Activated naive CD4-positive, alpha-beta T cell (primary cell): ENCODE results near the gene NPIPA3.
"Not testable (repeated sequence)": the region's sequence is repeated elsewhere in the genome, so short reads cannot be mapped to it uniquely, and the experiment has no call there.

Source experiments
- DNase-seq, 4 experiments: peaks; one replicate each; lab custom pipeline; 2025; lab: John Stamatoyannopoulos, UW

Gene NPIPA3

DNA sequence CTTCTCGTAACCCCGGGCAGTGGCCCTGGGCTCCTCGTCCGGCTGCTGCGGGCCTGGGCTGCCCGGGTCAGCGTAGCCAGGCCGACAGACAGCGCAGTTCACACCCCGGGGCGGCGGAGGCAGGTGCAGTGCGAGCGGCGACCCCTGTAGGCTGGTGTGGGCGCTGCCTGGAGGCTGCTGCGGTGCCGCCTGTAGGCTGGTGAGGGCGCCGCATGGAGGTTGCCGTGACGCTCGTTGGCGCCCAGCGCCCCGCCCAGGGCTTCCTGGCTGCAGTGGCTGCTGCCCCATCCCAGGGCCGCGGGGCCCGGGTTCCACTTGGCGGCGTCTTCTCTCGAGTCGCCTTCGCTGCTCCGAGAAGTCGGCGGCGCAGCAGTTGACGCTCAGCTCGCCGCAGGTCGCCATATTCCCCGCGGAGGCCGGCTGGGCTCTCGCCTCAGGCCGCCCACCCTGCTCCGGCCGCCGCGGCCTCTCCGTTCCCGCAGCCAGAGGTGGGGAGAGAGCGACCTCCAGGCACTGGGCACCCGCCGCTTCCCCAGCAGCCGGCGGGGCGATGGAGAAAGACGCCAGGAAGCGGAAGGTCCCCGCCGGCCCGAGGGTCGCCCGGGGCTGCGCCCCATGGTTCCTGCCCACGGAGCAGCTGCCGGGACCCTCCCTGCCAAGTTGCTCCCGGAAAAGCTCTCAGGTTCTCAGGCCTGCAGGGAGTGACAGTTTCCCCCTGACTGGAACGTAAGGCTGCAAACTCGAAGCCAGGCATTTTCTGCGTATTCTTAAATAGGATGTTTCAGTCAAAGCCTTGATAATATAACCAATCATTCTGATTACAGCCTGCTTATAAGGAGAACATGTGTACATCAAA is at the start of gene NPIPA3:
TSS of gene NPIPA3 (plus strand) at position 256 of the 856 bp plus-strand sequence. CDS start 5,533 bp downstream, outside the sequence.
- DNase-seq = not testable (repeated sequence)

DNA sequence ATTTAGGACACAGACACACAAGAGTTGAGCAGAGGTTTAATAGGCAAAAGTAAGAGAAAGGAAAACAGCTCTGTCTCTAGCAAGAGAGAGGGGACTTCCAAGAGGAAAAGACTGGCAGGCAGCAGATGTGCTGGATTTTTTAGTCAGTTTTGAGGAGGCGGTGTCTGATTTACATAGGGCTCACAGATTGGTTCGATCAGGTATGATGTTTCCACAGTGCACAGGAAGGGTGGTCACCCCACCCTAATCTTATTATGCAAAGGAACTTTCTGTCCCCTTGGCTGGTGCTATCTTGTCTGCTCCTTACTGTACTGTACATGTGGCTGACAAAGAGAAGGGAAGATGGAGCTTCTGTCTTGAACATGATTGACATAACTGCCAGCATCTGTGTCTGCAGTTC is 45.1 kb upstream of the NPIPA3 start:
- no peak for DNase-seq

DNA sequence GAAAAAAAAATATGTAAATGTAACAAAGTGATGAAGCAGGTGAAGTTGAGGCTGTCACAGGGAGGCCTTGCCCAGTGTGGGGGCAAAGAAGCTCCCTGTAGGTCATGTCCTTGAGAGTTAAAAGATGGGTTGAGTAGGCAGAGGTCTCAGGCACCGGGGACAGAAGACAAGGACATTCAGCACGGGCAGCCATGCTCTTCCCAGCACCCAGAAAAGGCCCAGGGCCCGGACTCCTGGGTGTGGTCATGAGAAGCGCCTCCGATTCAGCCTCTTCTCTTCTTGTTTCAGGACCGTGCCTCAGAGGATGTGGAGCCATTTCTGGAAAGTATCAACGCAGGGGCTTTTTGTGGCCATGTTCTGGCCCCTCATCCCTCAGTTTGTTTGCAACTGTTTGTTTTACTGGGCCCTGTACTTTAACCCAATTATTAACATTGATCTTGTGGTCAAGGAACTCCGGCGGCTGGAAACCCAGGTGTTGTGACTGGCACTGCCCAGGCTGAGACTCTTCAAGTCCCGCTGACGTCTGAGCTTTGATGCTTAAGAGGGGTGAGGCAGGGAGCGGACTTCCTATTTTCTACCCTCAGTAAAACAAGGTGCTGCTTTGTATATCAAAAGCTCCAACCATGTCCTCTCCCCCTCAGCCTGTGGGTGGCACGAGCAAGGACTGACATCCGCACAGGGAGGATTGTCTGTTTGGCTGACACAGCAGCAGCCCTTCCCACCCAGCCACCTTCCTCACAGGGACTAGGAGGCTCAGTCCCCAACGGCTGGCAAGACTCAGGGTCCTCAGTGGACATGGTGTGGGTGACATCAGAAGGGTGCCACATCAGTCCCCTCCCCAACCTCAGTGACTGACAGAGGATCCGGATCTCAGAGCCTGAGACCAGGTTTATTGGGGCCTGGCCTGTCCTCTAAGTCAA is 35.6 kb upstream of the NPIPA3 start:
- no peak for DNase-seq

DNA sequence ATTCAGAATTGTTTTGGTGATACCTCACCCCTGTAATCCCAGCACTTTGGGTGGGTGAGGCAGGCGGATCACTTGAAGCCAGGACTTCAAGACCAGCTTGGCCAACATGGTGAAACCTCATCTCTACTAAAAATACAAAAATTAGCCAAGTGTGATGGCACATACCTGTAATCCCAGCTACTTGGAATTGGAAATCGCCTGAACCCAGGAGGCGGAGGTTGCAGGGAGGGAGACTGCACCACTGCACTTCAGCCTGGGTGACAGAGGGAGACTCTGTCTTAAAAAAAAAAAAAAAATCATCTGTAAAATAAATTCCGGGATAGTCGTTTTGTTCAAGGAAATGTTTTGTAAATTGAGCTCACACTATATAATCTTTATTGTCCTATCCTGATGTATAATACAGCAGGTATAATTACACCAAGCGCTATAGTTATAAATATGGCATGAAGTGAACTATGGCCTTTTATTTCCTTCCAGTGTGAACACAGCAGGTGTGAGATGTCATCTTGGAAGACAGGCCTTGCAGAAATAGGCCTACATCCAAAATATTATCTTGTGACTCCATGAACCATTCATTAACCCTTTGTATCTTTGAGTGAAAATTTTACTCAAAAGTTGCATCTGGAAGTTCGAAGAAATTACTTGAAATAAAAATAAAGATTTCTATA is 34.5 kb upstream of the NPIPA3 start:
- no peak for DNase-seq

DNA sequence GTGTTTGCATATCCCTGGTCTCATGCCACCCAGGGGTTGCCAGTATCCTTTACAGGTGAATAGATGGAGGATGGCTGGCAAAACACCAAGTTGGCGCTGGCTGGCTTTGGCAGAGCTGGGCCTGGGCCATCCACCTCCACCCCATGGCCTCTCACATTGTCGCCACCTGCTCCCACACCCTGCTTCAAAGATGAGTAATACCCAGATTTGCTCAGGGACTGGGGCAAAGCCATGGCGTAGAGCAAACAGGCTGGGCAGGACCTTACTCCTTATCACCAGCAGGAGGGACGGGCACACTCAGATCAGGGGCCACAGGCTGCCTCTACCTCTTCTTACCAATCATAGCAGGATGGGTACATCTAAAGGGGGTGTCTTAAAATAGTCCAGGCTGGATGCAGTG is 33.4 kb upstream of the NPIPA3 start:
- no peak for DNase-seq

DNA sequence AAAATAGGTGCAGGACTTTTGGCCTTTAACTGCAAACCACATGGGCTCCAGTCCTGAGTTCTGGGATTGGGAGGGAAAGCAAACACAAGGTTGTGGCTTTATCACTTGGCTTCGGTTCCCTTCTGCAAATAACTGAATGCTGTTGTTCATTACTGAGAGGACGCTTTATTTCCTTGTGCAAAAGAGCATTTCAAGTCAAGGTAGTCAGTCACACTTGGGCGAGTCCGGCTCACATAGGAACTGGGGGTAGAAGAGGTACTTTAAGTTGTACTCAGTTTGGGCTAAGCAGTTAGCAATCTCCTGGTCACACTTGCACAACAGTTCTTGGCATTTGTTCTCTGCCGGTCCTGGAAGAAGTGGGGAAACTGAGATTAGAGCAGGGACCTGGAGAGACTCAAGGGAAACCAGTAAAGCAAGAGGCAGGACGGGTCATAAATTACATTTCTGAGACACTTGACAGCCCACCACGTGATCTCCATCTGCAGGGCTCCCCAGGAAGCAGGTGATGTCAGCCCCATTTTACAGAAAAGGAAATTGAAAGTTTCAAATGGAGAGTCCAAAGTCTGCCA is 30.7 kb upstream of the NPIPA3 start:
- DNase-seq = no peak

DNA sequence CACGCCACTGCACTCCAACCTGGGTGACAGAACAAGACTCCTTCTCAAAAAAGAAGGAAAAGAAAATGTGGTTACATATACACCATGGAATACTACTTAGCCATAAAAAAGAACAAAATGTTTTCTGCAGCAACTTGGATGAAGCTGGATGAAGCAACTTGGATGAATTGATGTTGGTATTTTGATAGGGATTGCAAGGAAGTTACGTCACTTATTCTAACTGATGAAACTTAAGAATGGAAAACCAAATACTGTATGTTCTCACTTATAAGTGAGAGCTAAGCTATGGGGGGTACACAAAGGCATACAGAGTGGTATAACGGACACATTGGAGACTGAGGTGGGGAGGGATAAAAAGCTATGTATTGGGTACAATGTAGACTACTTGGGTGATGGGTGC is 26.6 kb upstream of the NPIPA3 start:
- DNase-seq = no peak

DNA sequence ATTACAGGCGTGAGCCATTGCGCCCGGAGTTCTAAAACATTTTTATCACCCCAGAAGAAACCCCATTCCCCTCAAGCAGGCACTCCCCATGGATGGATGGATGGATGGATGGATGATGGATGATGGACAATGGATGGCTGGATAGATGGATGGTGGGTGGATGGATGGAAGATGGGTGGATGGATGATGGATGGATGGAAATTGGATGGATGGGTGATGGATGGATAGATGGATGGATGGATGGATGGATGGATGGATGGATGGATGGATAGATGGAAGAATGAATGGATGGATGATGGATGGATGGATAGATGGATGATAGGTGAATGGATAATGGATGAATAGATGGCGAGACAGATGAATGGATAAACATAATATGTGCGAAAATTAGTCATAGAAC is 25.6 kb upstream of the NPIPA3 start:
- no peak for DNase-seq

DNA sequence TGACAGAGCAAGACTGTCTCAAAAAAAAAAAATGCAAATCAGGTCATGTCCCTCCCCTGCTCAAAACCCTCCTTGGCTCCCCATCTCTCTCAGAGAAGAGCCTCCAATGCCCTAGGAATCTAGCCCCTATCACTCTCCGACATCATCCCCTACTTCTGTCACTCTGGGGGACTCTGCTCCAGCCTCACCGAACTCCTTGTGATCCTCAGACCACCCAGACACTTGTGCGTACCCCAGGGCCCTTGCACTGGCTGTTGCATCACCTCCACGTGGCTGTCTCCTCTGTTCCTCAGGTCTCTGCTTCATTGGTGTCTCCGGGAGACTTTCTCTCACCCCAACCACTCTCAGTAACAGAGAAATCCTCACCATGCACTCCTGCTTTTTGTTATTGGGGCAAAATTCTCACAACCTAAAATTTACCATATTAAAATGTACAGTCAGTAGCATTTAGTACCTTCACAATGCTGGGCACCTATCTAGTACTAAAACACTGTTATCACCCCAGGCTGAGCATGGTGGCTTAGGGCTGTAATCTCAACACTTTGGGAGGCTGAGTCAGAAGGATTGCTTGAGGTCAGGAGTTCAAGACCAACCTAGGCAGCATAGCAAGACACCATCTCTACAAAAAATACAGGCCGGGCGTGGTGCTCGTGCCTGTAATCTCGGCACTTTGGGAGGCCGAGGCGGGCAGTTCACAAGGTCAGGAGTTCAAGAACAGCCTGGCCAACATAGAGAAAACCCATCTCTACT is 24.3 kb upstream of the NPIPA3 start:
- DNase-seq = no peak

DNA sequence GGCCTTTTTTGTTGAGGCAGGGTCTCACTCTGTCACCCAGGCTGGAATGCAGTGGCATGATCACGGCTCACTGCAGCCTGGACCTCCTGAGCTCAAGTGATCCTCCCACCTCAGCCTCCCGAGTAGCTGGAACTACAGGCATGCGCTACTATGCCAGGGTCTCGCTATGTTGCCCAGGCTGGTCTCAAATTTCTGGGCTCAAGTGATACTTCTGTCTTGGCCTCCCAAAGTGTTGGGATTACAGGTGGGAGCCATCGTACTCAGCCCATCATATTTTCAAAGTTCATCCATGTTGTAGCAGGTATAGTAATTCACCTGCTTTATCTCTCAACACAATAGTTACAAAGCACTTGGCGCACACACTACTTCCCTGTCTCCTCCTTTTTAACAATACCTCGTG is 22.8 kb upstream of the NPIPA3 start:
- not testable (repeated sequence) for DNase-seq

DNA sequence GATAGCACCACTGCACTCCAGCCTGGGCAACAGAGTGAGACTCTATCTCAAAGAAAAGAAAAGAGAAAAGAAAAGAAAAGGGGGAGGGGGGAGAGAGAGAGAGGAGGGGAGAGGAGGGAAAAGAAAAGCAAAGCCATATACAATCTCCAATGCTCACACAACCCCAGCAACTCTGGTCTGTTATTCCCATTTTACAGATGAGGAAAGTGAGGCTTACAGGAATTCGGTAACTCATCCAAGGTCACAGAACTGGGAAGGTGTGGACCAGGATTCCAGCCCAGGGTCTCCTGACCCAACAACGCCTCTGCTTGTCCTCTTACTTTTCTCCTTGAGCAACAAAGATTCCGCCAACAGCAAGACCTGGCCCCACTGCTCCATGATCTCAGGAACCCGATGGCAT is 22.1 kb upstream of the NPIPA3 start:
- DNase-seq = no peak

DNA sequence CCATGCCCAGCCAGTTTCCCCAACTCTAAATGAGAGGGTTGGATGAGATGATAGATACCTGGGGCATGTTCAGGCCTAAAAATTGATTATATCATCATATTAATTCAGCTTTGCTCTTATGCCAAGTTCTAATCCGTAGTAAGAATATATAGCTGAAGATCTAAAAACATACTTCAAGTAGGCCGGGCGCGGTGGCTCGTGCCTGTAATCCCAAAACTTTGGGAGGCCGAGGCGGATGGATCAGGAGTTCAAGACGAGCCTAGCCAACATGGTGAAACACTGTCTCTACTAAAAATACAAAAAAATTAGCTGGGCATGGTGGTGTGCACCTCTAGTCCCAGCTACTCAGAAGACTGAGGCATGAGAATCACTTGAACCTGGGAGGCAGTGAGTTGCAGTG is 21.1 kb upstream of the NPIPA3 start:
- no peak for DNase-seq

DNA sequence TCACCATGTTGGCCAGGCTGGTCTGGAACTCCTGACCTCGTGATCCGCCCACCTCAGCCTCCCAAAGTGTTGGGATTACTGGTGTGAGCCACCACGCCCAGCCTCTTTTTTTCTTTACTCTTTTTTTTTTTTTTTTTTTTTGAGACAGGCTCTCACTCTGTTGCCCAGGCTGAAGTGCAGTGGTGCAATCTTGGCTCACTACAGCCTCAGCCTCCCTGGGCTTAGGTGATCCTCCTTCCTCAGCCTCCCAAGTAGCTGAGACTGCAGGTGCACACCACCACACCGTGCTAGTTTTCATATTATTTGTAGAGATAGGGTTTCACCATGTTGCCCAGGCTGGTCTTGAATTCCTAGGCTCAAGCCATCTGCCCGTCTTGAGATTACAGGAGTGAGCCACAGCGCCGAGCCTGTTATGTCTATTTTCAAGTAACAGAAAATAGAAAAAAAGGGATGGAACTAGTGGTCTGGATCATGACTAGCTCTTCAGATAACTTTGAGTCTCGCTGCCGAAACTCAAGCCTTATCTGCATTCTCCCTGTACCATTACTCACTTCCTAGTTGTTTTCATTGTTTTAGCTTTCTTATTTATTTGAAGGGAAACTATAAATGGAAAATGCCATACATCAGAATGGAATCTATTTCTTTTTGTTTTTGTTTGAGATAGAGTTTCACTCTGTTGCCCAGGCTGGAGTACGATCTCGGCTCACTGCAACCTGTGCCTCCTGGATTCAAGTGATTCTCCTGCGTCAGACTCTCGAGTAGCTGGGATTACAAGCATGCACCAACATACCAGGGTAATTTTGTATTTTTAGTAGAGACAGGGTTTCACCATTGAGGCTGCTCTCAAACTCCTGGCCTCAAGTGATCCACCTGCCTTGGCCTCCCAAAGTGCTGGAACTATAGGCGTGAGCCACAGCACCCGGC is 17.1 kb upstream of the NPIPA3 start:
- not testable (repeated sequence) for DNase-seq

DNA sequence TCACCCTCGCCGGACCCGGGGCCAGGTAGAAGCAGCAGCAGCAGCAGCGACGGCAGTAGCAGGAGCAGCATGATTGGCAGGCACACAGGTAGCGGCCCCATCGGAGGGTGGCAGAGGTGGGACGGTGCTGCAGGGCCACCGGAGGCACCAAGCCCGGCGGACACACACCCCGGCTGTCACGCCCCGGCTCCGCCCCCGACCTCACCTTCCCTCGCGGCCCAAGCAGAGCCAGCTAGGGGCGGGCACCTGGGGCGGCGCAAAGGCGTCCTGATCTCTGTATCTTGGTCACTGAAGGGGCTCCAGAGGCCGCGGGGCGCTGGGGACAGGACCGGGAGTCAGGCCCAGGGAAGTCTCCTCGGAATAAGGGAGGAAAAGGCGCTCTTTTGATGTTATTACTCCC is 9.1 kb upstream of the NPIPA3 start, which contains the start of gene PLA2G10:
TSS of gene PLA2G10 (minus strand) at position 180 of the 400 bp plus-strand sequence. CDS start at position 101, 79 bp downstream.
- not testable (repeated sequence) for DNase-seq

DNA sequence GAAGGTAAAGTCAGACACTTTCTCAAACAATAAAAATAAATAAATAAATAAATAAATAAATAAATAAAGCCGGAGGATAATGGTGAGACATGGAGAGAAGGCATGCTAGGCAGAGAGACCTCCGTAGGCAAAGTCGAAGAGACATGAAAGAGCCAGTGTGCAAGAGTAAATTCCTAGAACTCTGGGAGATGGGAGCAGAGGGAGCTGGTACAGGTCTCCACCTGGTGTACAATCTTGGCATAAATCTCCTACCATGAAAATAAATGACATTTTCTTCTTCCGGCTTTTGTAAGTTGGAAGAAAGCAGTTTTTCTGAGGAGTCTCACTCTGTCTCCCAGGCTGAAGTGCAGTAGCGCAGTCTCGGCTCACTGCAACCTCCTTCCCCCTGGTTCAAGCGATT is 1.4 kb upstream of the NPIPA3 start:
- not testable (repeated sequence) for DNase-seq

DNA sequence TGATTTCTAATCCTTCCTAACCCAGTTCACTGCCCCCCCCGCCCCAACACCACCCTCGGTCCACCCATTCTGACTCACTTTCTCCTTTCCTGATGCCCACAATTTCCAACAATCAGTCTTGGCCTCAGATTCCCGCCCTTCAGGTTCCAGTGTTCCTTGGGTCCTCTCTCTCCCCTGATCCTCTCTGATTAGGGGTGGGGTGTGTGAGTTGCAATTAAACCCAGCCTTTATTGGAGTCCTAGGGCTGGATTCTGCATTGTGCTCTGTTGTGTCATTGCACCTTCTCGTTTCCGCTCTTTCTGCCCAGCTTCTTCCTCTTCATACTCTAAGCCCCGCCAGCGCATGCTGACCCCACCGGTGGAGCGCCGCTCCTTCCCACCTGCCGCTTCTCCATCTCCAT is 539 bp upstream of the NPIPA3 start:
- not testable (repeated sequence) for DNase-seq

DNA sequence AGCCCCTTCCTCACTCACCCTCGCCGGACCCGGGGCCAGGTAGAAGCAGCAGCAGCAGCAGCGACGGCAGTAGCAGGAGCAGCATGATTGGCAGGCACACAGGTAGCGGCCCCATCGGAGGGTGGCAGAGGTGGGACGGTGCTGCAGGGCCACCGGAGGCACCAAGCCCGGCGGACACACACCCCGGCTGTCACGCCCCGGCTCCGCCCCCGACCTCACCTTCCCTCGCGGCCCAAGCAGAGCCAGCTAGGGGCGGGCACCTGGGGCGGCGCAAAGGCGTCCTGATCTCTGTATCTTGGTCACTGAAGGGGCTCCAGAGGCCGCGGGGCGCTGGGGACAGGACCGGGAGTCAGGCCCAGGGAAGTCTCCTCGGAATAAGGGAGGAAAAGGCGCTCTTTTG is 30.0 kb downstream of the NPIPA3 start:
- DNase-seq = not testable (repeated sequence)

DNA sequence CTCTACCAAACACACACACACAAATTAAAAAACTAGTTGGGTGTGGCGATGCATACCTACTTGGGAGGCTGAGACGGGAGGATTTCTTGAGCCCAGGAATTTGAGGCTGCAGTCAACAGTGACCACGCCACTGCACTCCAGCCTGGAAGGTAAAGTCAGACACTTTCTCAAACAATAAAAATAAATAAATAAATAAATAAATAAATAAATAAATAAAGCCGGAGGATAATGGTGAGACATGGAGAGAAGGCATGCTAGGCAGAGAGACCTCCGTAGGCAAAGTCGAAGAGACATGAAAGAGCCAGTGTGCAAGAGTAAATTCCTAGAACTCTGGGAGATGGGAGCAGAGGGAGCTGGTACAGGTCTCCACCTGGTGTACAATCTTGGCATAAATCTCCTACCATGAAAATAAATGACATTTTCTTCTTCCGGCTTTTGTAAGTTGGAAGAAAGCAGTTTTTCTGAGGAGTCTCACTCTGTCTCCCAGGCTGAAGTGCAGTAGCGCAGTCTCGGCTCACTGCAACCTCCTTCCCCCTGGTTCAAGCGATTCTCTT is 37.7 kb downstream of the NPIPA3 start:
- DNase-seq = not testable (repeated sequence)

DNA sequence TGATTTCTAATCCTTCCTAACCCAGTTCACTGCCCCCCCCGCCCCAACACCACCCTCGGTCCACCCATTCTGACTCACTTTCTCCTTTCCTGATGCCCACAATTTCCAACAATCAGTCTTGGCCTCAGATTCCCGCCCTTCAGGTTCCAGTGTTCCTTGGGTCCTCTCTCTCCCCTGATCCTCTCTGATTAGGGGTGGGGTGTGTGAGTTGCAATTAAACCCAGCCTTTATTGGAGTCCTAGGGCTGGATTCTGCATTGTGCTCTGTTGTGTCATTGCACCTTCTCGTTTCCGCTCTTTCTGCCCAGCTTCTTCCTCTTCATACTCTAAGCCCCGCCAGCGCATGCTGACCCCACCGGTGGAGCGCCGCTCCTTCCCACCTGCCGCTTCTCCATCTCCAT is 38.6 kb downstream of the NPIPA3 start:
- not testable (repeated sequence) for DNase-seq
